Choroid plexus epithelial cell (primary cell): Measurements from ENCODE around the gene DYDC1.
A peak's percentile ranks its signal among the peaks of the same experiment; 100 is the strongest.
"Not testable (repeated sequence)": the region's sequence is repeated elsewhere in the genome, so short reads cannot be mapped to it uniquely, and the experiment has no call there.

ENCODE experiments used
- DNase-seq: peaks from one replicate; pipeline ENCODE4 v3.0.0-alpha.2; 2010; ENCODE audit warnings: low read depth
- H3K4me3 ChIP-seq: 2 replicates; pipeline ENCODE4 v1.5.1; 2011; ENCODE audit warnings: low read depth, mild to moderate bottlenecking, control low read depth, low read length, moderate library complexity
- CTCF ChIP-seq: conservative IDR thresholded peaks from 2 replicates; pipeline ENCODE4 v1.5.1; 2011; ENCODE audit warnings: low read depth, mild to moderate bottlenecking, control low read depth, inconsistent platforms, low read length, moderate library complexity

The DYDC1 gene

GRCh38 chr10:80371467-80371866 is 14.9 kb upstream of the DYDC1 start:
- H3K4me3 ChIP-seq, result no peak overlapping the region
- no peak for TF ChIP-seq CTCF
- no peak for DNase-seq

- TF ChIP-seq CTCF, result no peak
- no peak overlapping the region for H3K4me3 ChIP-seq
- DNase-seq, result no peak
These were observed 9.0 kb upstream of the DYDC1 start for GRCh38 chr10:80365510-80365909.

- H3K4me3 ChIP-seq, result no peak overlapping the region
- no peak for DNase-seq
- no peak for TF ChIP-seq CTCF
These were observed 3.1 kb upstream of the DYDC1 start for GRCh38 chr10:80359644-80360043.

GRCh38 chr10:80358925-80359324 is 2.4 kb upstream of the DYDC1 start:
- DNase-seq, H3K4me3 ChIP-seq: not testable (repeated sequence)

GRCh38 chr10:80357851-80358125 is 1.2 kb upstream of the DYDC1 start:
- no peak overlapping the region for H3K4me3 ChIP-seq
- no peak for DNase-seq
- no peak for TF ChIP-seq CTCF

- peak overlapping the region; percentile 34 for H3K4me3 ChIP-seq
- DNase-seq, result no peak
These were observed 665 bp upstream of the DYDC1 start for GRCh38 chr10:80356989-80357850.

GRCh38 chr10:80351220-80351619 is 5.3 kb downstream of the DYDC1 start:
- no peak overlapping the region for H3K4me3 ChIP-seq
- no peak for TF ChIP-seq CTCF
- DNase-seq, result no peak

More at GRCh38 chr10:80356989-80357850, 665 bp upstream of the DYDC1 start:
- no peak for TF ChIP-seq CTCF
